Epithelial cell of esophagus (primary cell): ENCODE measurements around the gene KRTAP17-1.
A peak's percentile ranks its signal among the peaks of the same experiment; 100 is the strongest.

ENCODE experiments used
- DNase-seq: peaks from one replicate; pipeline ENCODE4 v3.0.0; 2010; ENCODE audit warnings: low read depth
- H3K4me3 ChIP-seq: 2 replicates; pipeline ENCODE4 v1.5.1; 2011; ENCODE audit warnings: mild to moderate bottlenecking, low read length, control low read depth
- CTCF ChIP-seq: IDR thresholded peaks from 2 replicates; pipeline ENCODE4 v1.5.1; 2011; ENCODE audit warnings: low read depth, mild to moderate bottlenecking, low read length, control low read depth, inconsistent platforms; ENCODE audit not compliant: insufficient read depth; ENCODE audit errors: missing control alignments

The KRTAP17-1 gene

GRCh38 chr17:41301916-41302901 lies 13.3 kb downstream of the KRTAP17-1 start, which contains the start of gene KRTAP29-1:
Gene KRTAP29-1 (minus strand): TSS chr17:41302851. CDS start chr17:41302851, 0 bp downstream.
- TF ChIP-seq CTCF, result no peak
- peak; percentile 16 for DNase-seq
- no peak within 1 kb of the TSS for H3K4me3 ChIP-seq

- no peak overlapping the region for H3K4me3 ChIP-seq
- peak; percentile 84 for DNase-seq
- no peak for TF ChIP-seq CTCF
These were observed 14.2 kb downstream of the KRTAP17-1 start for GRCh38 chr17:41301204-41301790.

- H3K4me3 ChIP-seq, result no peak overlapping the region
- no peak for DNase-seq
- TF ChIP-seq CTCF, result no peak
These were observed 16.9 kb downstream of the KRTAP17-1 start for GRCh38 chr17:41298458-41299135.

GRCh38 chr17:41296846-41297245 lies 18.7 kb downstream of the KRTAP17-1 start:
- no peak for TF ChIP-seq CTCF
- H3K4me3 ChIP-seq, result no peak overlapping the region
- no peak for DNase-seq

GRCh38 chr17:41294016-41294415 lies 21.5 kb downstream of the KRTAP17-1 start:
- H3K4me3 ChIP-seq, result no peak overlapping the region
- no peak for TF ChIP-seq CTCF
- no peak for DNase-seq

GRCh38 chr17:41287050-41287449 lies 28.5 kb downstream of the KRTAP17-1 start:
- no peak overlapping the region for H3K4me3 ChIP-seq
- no peak for DNase-seq
- no peak for TF ChIP-seq CTCF
